GM12801 (cell line): Measurements from ENCODE around the gene CPS1.

Experiments used
- CTCF ChIP-seq: IDR thresholded peaks from one replicate; pipeline ENCODE4 v1.5.1; 2011; ENCODE audit warnings: control low read depth; ENCODE audit not compliant: insufficient read length; ENCODE audit errors: extremely low read depth

The CPS1 gene

GRCh38 chr2:210556329-210556980 lies at the start of gene CPS1:
Gene CPS1, plus strand, starts transcription at chr2:210556599. Its CDS starts 135 bp downstream, at chr2:210556734.
- no peak for TF ChIP-seq CTCF

- no peak for TF ChIP-seq CTCF
Measured at GRCh38 chr2:210515911-210516310, 40.5 kb upstream of the CPS1 start.

GRCh38 chr2:210517264-210517663 lies 39.1 kb upstream of the CPS1 start:
- no peak for TF ChIP-seq CTCF

GRCh38 chr2:210519594-210519993 lies 36.8 kb upstream of the CPS1 start:
- no peak for TF ChIP-seq CTCF

- no peak for TF ChIP-seq CTCF
Measured at GRCh38 chr2:210522399-210522798, 34.0 kb upstream of the CPS1 start.

- no peak for TF ChIP-seq CTCF
Measured at GRCh38 chr2:210523650-210524289, 32.6 kb upstream of the CPS1 start.

GRCh38 chr2:210524533-210524932 lies 31.9 kb upstream of the CPS1 start:
- TF ChIP-seq CTCF = no peak
